IPS-15b (cell line): ENCODE results near the gene GPRIN3.

Experiments used
- H3K27me3 ChIP-seq: one replicate; pipeline ENCODE4 v1.6.1; 2013; ENCODE audit warnings: low read length; ENCODE audit not compliant: control insufficient read depth, insufficient read depth
- H3K36me3 ChIP-seq: one replicate; pipeline ENCODE4 v1.6.1; 2013; ENCODE audit warnings: low read length; ENCODE audit not compliant: control insufficient read depth, insufficient read depth
- H3K4me1 ChIP-seq: one replicate; pipeline ENCODE4 v1.6.1; 2013; ENCODE audit warnings: mild to moderate bottlenecking, low read length; ENCODE audit not compliant: control insufficient read depth, insufficient read depth
- H3K4me3 ChIP-seq: one replicate; pipeline ENCODE4 v1.5.1; 2013; ENCODE audit warnings: low read depth, low read length
- H3K9ac ChIP-seq: one replicate; pipeline ENCODE4 v1.6.1; 2013; ENCODE audit warnings: low read depth, mild to moderate bottlenecking, low read length
- H3K9me3 ChIP-seq: one replicate; pipeline ENCODE4 v1.6.1; 2013; ENCODE audit warnings: mild to moderate bottlenecking, low read length; ENCODE audit not compliant: control insufficient read depth, insufficient read depth

The GPRIN3 gene

DNA sequence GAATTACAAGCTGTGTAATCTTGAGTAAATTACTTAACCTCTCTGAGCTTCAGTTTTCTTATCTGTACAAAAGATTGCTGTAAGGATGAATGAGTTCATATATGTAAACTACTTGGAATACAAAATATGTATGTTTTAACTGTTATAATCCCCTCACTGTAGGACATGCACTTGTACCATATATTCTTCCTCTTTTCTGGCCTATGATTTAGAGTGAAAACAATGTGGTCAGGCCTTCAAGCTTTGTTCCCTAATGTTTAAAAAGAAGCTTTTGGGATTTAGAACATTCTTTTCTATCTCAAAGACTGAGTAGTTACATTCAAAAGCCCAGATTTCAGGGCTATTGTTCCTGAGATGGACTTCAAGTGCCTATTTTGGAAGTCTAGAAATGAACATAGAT is 26.7 kb upstream of the GPRIN3 start:
- H3K9me3 ChIP-seq: no peaks in the 10 kb centered on the region
- H3K27me3 ChIP-seq: no peaks in the 10 kb centered on the region

DNA sequence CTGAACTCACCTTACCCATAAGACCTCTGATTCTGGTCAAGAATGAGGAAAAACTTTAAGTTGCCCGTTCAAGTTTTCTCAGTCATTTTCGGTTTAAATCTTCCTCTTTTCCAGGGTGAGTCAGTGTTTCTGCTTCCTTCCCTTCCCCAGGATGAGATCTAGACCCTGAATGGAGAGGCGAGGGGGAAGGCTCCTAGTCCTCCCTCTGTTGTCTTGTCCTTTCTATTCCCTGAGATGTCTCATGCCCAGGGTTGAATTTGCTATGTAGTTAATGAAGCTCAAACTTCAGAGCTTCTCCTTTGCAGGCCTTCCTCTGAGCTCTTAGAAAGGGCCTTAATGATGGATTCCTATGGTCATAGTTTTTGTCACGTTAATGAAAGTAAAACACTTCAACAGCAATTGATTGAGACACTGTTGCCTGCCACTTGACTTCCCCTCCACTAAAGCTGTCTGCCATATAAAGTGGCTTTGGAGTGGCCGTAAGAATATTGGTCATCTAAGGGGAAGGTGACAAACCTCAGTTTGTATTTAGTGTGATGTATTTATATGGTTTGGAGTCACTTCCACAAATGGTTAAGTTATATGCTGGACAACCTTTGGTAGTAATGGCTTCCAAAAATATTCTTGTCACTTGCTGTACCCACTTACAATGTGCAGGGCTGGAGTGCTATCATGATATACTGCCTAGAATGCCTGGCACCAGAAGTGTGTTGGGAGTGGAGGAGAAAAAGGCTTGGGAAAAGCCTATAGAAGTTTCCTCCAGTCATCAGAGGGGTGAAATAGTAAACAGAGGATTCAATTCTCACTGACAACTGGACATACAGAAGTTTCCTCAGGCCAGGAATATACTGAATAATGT is 24.3 kb upstream of the GPRIN3 start:
- Histone ChIP-seq H3K36me3 (no peaks in the 10 kb centered on the region), H3K9me3 (no peaks in the 10 kb centered on the region), H3K4me3 (no peak overlapping the region), H3K27me3 (no peaks in the 10 kb centered on the region), H3K9ac (no peak overlapping the region), H3K4me1 (no peaks in the 10 kb centered on the region)

More for the DNA sequence above, 26.7 kb upstream of the GPRIN3 start:
- no peaks in the 10 kb centered on the region for H3K36me3 ChIP-seq
- H3K9ac ChIP-seq: no peak overlapping the region
- H3K4me1 ChIP-seq: no peaks in the 10 kb centered on the region
- no peak overlapping the region for H3K4me3 ChIP-seq

DNA sequence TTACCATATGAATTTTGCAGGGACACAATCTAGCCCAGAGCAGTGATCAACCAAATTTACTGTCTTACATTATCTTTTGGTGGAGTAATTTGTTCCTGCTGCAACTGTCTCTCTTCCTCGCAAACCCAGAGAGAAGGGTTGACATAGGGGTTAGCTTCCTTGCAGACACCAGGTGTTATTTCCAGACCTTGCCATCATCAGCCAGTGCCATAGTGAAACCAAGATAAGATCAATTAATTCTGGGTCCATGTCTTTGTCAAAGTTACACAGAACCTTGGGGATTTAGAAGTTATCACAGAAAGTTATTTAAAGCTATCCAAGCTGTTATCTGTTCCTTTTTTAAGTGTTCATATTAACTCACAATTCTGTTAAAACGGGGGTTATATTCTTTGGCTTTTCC is 23.6 kb upstream of the GPRIN3 start:
- H3K27me3 ChIP-seq: no peaks in the 10 kb centered on the region
- no peaks in the 10 kb centered on the region for H3K4me1 ChIP-seq
- no peaks in the 10 kb centered on the region for H3K9me3 ChIP-seq
- no peak overlapping the region for H3K4me3 ChIP-seq
- no peak overlapping the region for H3K9ac ChIP-seq
- H3K36me3 ChIP-seq: no peaks in the 10 kb centered on the region

GRCh38 chr4:89329280-89329679 is 21.7 kb upstream of the GPRIN3 start:
- no peak overlapping the region for H3K9ac ChIP-seq
- no peaks in the 10 kb centered on the region for H3K4me1 ChIP-seq
- H3K4me3 ChIP-seq: no peak overlapping the region
- H3K27me3 ChIP-seq: no peaks in the 10 kb centered on the region
- no peaks in the 10 kb centered on the region for H3K9me3 ChIP-seq
- no peaks in the 10 kb centered on the region for H3K36me3 ChIP-seq

DNA sequence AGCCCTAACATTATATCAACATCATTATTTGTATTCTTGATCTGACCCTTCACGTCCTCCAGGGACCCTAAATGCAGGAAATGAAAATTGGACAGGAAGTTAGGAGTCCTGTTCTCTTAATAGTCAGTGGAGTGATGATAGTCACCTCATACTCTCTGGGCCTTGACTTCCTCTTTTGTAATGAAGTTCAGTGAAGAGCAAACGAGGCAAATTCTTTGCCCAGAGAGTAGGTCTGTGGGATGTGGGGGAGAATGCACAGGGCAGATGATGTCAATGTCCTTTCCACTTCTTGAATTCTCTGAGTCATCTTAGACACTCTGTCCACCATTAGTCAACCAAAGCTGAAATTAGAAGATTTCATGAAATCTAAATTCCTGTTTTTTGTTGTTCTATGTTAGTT is 17.1 kb upstream of the GPRIN3 start:
- H3K36me3 ChIP-seq: no peaks in the 10 kb centered on the region
- H3K9me3 ChIP-seq: no peaks in the 10 kb centered on the region
- no peak overlapping the region for H3K9ac ChIP-seq
- no peaks in the 10 kb centered on the region for H3K4me1 ChIP-seq
- no peak overlapping the region for H3K4me3 ChIP-seq
- no peaks in the 10 kb centered on the region for H3K27me3 ChIP-seq

- Histone ChIP-seq H3K36me3 (no peaks in the 10 kb centered on the region), H3K9me3 (no peaks in the 10 kb centered on the region), H3K4me1 (no peaks in the 10 kb centered on the region), H3K4me3 (no peak overlapping the region), H3K27me3 (no peaks in the 10 kb centered on the region), H3K9ac (no peak overlapping the region)
Observed at GRCh38 chr4:89322671-89323070, 15.1 kb upstream of the GPRIN3 start.

DNA sequence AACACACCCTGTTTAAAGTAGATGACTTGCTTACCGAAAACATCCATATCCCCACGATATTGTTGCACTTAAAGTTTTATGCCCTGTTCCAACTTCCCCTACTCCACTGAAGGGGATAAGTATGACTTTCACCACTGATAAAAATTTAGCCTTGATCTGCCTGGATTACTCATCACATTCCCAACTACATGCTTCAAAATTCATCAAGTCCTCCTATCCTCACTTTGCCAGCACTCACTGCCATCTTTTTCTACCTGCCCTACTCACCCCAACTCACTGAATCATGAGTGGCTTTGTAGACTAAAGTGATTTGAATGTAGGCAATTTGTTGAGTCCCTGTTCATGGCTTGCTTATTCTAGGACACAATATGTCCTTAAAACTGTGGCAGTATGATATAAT is 12.2 kb upstream of the GPRIN3 start:
- H3K4me1 ChIP-seq: no peaks in the 10 kb centered on the region
- H3K9me3 ChIP-seq: no peaks in the 10 kb centered on the region
- H3K4me3 ChIP-seq: no peak overlapping the region
- no peaks in the 10 kb centered on the region for H3K36me3 ChIP-seq
- H3K9ac ChIP-seq: no peak overlapping the region
- H3K27me3 ChIP-seq: no peaks in the 10 kb centered on the region

DNA sequence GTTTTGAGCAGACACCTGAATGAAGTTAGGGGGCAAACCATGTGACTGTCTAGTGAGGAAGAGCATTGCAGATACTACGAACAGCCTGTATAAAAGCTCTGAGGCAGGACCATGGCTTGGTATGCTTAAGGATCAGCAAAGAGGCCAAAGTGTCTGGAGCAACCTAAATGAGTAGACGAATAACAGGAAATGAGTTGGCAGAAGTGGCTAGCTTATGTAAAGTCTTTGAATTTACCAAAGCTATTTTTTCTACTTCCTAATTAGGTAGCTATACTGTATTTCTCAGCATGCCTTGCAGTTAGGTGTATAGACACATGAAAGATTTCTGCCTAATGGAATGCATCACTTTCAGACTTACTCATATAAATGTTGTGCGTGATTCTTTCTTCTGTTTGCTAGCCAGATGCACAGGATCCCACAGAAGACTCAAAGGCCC is 9.3 kb upstream of the GPRIN3 start:
- Histone ChIP-seq H3K4me1 (no peaks in the 10 kb centered on the region), H3K27me3 (no peaks in the 10 kb centered on the region), H3K9me3 (no peaks in the 10 kb centered on the region), H3K36me3 (no peaks in the 10 kb centered on the region), H3K4me3 (no peak overlapping the region), H3K9ac (no peak overlapping the region)

DNA sequence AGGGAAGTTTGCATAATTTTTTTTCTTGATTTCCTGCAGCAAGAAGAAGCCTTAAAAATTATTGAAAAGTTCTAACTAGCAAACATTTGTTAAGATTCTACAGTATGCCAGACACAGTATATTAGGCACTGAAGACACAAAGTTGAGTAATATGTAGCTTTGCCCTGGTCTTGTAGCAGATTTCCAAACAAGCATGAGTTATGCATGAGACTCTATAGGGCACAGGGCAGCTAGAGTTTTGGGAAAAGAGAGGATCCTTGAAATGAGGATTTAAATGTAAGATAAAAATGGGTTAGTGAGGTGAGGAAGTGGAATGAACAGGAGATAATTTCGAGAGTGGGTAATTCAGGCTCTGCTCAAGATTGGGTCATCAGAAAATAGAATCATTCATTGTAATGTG is 8.6 kb upstream of the GPRIN3 start:
- no peaks in the 10 kb centered on the region for H3K36me3 ChIP-seq
- H3K9ac ChIP-seq: no peak overlapping the region
- H3K4me1 ChIP-seq: no peaks in the 10 kb centered on the region
- no peaks in the 10 kb centered on the region for H3K27me3 ChIP-seq
- no peaks in the 10 kb centered on the region for H3K9me3 ChIP-seq
- no peak overlapping the region for H3K4me3 ChIP-seq

GRCh38 chr4:89314291-89314690 is 6.7 kb upstream of the GPRIN3 start:
- Histone ChIP-seq H3K9me3 (no peaks in the 10 kb centered on the region), H3K9ac (no peak overlapping the region), H3K27me3 (peaks cover 6% of the 10 kb centered on the region), H3K36me3 (no peaks in the 10 kb centered on the region), H3K4me3 (no peak overlapping the region), H3K4me1 (no peaks in the 10 kb centered on the region)

DNA sequence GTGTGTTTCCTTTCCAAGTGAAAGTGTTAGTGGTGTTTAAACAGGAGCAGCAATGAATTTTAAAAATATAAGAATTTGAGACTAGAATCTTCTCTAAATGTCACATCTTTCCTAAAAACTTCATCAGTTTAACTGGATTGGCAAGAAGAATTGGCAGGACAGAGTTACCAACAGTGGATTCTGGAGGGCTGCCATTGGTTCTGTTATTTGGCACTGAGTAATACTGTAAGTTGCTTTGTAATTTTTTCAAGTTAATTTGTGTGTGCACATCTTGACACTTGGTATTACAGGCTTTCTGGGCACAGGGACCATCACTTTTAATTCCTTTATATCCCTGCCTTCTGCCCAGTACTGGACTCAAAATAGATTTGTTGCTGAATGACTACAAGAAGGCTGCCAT is 4.5 kb upstream of the GPRIN3 start:
- peaks cover 8% of the 10 kb centered on the region for H3K27me3 ChIP-seq
- H3K9me3 ChIP-seq: no peaks in the 10 kb centered on the region
- no peak overlapping the region for H3K9ac ChIP-seq
- no peak overlapping the region for H3K4me3 ChIP-seq
- H3K36me3 ChIP-seq: no peaks in the 10 kb centered on the region
- H3K4me1 ChIP-seq: peaks cover 2% of the 10 kb centered on the region

DNA sequence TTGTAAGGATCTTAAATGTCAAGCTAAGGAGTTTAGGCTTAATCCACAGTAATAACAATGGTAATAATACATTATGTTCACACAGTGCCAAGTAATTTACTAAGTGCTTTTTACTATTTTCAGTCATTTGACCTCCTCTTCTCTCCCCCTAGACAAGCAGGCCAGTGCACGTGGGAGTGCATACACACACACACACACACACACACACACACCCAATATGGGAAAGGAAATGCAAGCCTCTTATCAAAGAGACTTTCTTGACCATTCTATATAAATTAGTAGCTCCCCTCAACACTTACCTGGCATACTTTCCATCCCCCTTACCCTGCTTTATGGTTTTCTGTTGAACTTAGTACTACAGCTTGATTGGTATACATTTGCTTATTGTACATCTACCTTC is 3.8 kb upstream of the GPRIN3 start:
- Histone ChIP-seq H3K27me3 (peaks cover 14% of the 10 kb centered on the region), H3K9ac (no peak overlapping the region), H3K36me3 (no peaks in the 10 kb centered on the region), H3K4me1 (peaks cover 8% of the 10 kb centered on the region), H3K9me3 (no peaks in the 10 kb centered on the region), H3K4me3 (no peak overlapping the region)
